Lower leg skin (tissue), 4 donors: ENCODE measurements around the gene PHKG2. TPM values are rescaled to one million over a fixed set of nuclear protein-coding genes. Genes with fewer than 3 reads are reported as not detected.
A peak's percentile ranks its signal among the peaks of the same experiment; 100 is the strongest.
"Not testable (repeated sequence)": the region's sequence is repeated elsewhere in the genome, so short reads cannot be mapped to it uniquely, and the experiment has no call there.

Source experiments
- DNase-seq, 2 donors: peaks; one replicate each; pipeline ENCODE4 v3.0.0-alpha.2; 2019; ENCODE audit warnings: low spot score in 2 of 2
- H3K4me3 ChIP-seq: fragments of 200-600 bp; sonication (generic); 2 replicates; pipeline ENCODE4 v1.5.1; 2017; ENCODE audit warnings: mild to moderate bottlenecking, low read depth; ENCODE audit not compliant: poor library complexity, severe bottlenecking
- POLR2A ChIP-seq, 2 donors: fragments of 450-650 bp; IDR thresholded peaks; one replicate each; pipeline ENCODE4 v1.6.1; 2016 to 2017; ENCODE audit warnings: antibody characterized with exemption in 2 of 2, mild to moderate bottlenecking in 1 of 2, moderate library complexity in 1 of 2
- WGBS, 2 donors: methylation state at CpG; one replicate each; pipeline ENCODE4 v1.1.5; 2018; 5-methylcytosine and 5-hydroxymethylcytosine counted together
- intact Hi-C: fragments of 100-400 bp; cut with DNase I; formaldehyde crosslinking; loops from one replicate; pipeline ENCODE4 v1.15.0; 2023; ENCODE audit warnings: low total_unique reads
- total RNA-seq, 4 donors: library from RNA; depleted of rRNA; stranded (reverse); fragments of >200 nt; gene quantifications; one replicate each; pipeline ENCODE4 v1.1.0, GENCODE V29; 2016
- TF ChIP-seq, protein P1 (sequence below), 3 donors: fragments of 450-650 bp; IDR thresholded peaks; one replicate each; pipeline ENCODE4 v1.5.1; 2016; ENCODE audit warnings: antibody characterized with exemption in 3 of 3, mild to moderate bottlenecking in 3 of 3, moderate library complexity in 2 of 3

Gene PHKG2, protein sequence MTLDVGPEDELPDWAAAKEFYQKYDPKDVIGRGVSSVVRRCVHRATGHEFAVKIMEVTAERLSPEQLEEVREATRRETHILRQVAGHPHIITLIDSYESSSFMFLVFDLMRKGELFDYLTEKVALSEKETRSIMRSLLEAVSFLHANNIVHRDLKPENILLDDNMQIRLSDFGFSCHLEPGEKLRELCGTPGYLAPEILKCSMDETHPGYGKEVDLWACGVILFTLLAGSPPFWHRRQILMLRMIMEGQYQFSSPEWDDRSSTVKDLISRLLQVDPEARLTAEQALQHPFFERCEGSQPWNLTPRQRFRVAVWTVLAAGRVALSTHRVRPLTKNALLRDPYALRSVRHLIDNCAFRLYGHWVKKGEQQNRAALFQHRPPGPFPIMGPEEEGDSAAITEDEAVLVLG
- 10 to 100 TPM; 20.6 to 39.5 (median 31.5) TPM for total RNA-seq

DNA sequence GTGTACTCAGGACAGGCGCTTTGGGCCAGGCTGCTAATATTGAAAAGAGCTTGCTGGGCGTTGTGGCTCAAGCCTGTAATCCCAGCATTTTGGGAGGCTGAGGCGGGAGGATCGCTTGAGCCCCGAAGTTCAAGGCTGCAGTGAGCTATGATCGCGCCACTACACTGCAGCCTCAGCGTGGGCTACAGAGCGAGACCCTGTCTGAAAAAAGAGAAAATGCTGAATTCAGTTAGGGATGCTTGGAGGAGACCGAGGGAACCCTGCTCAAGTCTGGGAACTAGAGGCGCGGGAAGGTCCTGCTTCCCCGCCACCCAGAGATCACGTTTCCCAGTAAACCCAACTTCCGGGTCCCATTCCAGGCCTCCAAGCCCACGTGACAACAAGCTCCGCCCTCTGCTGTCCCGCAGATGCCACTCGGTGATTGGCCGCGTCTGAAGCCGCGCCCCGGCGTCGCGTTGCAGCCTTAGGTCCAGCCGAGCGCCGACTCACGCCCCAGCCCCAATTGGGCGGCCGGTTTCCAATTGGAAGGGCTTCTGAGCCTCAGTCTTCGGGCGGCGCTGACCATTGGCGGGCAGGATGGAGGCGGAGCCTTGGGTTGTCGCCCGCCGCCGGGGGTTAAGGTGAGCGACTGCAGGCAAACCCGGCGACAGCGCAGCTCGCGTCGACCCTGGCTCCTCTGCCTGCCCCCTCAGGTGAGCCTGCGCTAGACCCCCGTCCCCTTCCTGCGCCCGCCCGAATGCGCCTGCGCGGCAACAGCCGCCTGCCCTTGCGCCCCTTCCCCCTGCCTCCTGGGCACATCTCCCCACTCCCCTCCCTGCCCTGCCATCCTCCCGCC lies at the start of gene PHKG2:
Gene PHKG2 (plus strand): TSS at position 627 of the 835 bp plus-strand sequence. CDS start 396 bp downstream, outside the sequence.
- WGBS, 2 donors = 3 to 7% methylated on average over 32 to 47 of the region's 60 CpGs
- intact Hi-C loops = no loop called here
- DNase-seq = peak; percentile 99 to 100
- H3K4me3 ChIP-seq = peak within 1 kb of the TSS; percentile 57
- TF ChIP-seq, protein P1, sequence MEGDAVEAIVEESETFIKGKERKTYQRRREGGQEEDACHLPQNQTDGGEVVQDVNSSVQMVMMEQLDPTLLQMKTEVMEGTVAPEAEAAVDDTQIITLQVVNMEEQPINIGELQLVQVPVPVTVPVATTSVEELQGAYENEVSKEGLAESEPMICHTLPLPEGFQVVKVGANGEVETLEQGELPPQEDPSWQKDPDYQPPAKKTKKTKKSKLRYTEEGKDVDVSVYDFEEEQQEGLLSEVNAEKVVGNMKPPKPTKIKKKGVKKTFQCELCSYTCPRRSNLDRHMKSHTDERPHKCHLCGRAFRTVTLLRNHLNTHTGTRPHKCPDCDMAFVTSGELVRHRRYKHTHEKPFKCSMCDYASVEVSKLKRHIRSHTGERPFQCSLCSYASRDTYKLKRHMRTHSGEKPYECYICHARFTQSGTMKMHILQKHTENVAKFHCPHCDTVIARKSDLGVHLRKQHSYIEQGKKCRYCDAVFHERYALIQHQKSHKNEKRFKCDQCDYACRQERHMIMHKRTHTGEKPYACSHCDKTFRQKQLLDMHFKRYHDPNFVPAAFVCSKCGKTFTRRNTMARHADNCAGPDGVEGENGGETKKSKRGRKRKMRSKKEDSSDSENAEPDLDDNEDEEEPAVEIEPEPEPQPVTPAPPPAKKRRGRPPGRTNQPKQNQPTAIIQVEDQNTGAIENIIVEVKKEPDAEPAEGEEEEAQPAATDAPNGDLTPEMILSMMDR (IDR thresholded peaks at IDR 0.05) = no peak
- no peak for TF ChIP-seq POLR2A (IDR thresholded peaks at IDR 0.05)

DNA sequence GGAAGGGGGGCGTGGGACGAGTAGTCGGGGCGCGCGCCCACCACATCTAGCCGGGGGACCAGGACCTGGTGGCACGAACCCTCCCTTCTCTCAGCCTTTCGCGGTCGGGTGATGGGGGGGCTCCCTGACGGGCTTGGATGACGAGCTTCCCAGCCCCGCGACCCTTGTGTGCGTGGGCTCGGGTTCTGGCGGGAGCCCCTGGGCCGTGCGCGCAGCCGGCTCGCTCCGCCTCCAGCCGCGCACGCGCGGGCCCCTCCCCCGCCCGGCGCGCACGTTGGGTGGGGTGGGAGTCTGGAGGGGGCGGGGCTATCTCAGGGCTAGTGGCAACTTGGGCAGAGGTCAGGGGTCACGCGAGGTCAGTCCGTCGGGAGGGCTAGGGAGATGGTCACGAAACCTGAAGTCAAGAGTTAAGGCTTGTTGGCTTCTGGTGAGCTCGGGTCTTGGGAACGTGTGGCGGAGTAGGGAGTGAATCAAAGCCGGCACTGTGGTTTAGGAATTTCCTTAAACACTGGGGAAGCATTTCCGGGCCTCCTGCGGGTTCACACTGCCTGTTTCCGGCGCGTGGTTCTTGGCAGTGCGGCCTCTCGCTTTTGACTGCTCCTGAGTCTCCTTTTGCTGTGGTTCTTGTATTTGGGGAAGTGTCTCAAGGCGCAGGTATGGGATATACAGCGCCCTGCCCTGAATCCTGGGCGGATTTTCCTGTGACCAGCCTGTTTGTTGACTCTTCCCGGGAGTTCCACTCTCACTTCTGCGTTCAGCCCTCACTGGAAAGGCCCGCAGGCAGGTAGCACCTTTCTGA lies 49.2 kb upstream of the PHKG2 start, which contains the start of gene SRCAP:
Gene SRCAP (plus strand): TSS at position 356 of the 799 bp plus-strand sequence. CDS start 1,654 bp downstream, outside the sequence.
- H3K4me3 ChIP-seq = peak within 1 kb of the TSS; percentile 99
- DNase-seq = peak; percentile 85 to 98
- TF ChIP-seq POLR2A (IDR thresholded peaks at IDR 0.05) = peak in 1 of 2 donors; percentile 35
- TF ChIP-seq, protein P1 (IDR thresholded peaks at IDR 0.05) = no peak
- intact Hi-C loops = no loop called here
- 1 to 3% methylated on average over 25 to 46 of the region's 57 CpGs for WGBS, 2 donors

DNA sequence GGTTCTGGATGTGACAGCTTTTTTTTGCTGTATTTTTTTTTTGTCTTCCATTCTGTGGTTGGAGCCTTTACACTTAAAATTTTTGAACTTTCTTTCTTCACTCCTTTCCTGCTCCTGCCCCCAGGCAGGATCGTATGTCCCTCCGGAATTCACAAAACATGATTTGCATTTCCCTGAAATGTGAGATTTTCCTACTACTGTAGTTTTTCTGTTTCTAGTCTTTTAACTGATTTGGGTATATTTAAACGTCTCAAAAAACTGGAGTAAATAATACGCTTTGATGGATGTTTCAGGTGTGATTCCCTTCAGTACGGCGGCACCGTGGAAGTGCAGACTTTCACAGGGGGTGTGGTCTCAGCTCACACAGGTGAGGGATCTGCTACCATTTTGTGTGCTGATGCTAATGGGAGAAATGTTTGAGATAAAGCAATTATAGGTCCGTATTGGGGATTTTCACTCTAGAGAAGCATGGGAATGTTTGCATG lies 48.6 kb upstream of the PHKG2 start:
- intact Hi-C loops = no loop called here
- H3K4me3 ChIP-seq = peak overlapping the region; percentile 99
- no peak for DNase-seq
- 29 to 34% methylated on average over 8 of the region's 8 CpGs for WGBS, 2 donors
- TF ChIP-seq POLR2A (IDR thresholded peaks at IDR 0.05) = no peak
- TF ChIP-seq, protein P1 (IDR thresholded peaks at IDR 0.05) = no peak

DNA sequence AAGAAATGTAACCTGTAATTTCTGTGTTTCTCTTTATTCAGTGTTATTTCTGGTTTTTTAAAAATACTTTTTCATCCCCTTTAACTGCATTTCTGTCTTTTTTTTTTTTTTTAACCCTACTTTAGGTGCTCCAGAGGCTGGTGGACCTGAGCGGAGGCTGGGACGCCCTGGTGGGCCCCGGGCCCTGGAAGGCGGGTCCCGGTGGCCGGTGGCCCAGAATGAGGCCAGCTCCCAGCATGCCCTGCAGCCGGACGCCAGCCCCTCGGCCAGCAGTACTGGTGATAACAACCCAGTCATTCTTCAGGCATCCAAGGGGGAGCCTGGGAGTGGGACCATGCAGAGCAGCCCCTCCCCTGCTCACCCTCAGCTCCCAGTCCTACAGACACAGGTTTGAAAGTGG lies 47.7 kb upstream of the PHKG2 start:
- 62 to 67% methylated on average over 9 of the region's 9 CpGs for WGBS, 2 donors
- no peak for TF ChIP-seq POLR2A (IDR thresholded peaks at IDR 0.05)
- TF ChIP-seq, protein P1 (IDR thresholded peaks at IDR 0.05) = no peak
- DNase-seq = no peak
- no peak overlapping the region for H3K4me3 ChIP-seq
- intact Hi-C loops = no loop called here

DNA sequence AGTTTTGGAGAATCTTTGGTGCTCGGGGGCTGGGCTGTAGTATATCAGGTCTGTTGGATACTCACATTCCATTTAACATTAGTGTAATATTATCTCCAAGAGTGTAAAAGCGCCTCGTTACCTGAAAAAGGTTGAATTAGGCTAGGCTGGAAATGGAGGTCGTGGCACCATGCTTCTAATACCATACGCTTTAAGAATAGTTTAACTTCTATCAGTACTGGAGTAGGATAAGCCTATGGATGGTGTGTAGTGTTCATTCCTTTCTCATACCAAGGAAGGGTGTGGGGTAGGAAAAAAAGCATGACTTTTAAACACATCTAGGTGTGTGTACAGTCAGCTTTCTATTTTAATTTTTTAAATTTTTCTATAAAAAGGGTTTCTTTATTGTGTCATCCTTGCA lies 47.3 kb upstream of the PHKG2 start:
- DNase-seq = no peak
- TF ChIP-seq, protein P1 (IDR thresholded peaks at IDR 0.05) = no peak
- TF ChIP-seq POLR2A (IDR thresholded peaks at IDR 0.05) = no peak
- intact Hi-C loops = no loop called here
- H3K4me3 ChIP-seq = no peak overlapping the region
- 84 to 93% methylated on average over 5 of the region's 5 CpGs for WGBS, 2 donors

DNA sequence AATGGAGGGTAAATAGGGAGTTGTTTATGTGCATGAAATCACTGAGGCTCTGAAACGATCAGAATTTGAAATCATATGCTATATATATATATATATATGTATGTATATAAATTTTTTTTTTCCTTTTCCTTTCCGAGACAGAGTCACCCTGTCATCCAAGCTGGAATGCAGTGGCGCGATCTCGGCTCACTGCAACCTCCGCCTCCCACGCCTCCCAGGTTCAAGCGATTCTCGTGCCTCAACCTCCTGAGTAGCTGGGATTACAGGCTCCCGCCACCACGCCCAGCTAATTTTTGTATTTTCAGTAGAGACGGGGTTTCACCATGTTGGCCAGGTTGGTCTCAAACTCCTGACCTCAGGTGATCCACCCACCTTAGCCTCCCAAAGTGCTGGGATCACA lies 45.2 kb upstream of the PHKG2 start:
- WGBS, 2 donors = 90 to 91% methylated on average over 12 of the region's 12 CpGs

More for the DNA sequence above, 45.2 kb upstream of the PHKG2 start:
- DNase-seq, intact Hi-C loops, H3K4me3 ChIP-seq: not testable (repeated sequence)
